Measurements from ENCODE around the gene GSK3B. TPM values are rescaled to one million over a fixed set of nuclear protein-coding genes. Genes with fewer than 3 reads are reported as not detected.
A peak's percentile ranks its signal among the peaks of the same experiment; 100 is the strongest.

The GSK3B gene
- total and polyA plus RNA-seq, 4 donors, result 11.0 to 64.9 (median 30.6) TPM

GRCh38 chr3:120039642-120040610, 54.3 kb downstream of the GSK3B start:
- Histone ChIP-seq H3K27me3 (ENCODE audit: control insufficient read depth in 3 of 3, insufficient read depth in 3 of 3, low read length in 2 of 3) (no peaks in the 10 kb centered on the region), H3K4me3 (no peak overlapping the region), H3K9me3 (ENCODE audit: control insufficient read depth in 4 of 4, insufficient read depth in 3 of 4, low read length in 3 of 4) (peaks cover 3 to 17% (median 10%) of the 10 kb centered on the region in 4 donors), H3K27ac (ENCODE audit: low read depth in 1 of 2, low read length in 1 of 2) (no peak overlapping the region), H3K4me1 (ENCODE audit: control insufficient read depth in 5 of 5, insufficient read depth in 5 of 5, low read length in 5 of 5) (peaks cover 0 to 10% (median 0%) of the 10 kb centered on the region in 5 donors), H3K9ac (ENCODE audit: insufficient read depth in 1 of 2, low read length in 2 of 2) (no peak overlapping the region), H3K36me3 (ENCODE audit: control insufficient read depth in 4 of 4, insufficient read depth in 4 of 4, low read length in 4 of 4) (peaks cover 0 to 12% (median 2%) of the 10 kb centered on the region in 4 donors)
- WGBS, 2 donors, result 95 to 98% methylated on average over 20 of the region's 20 CpGs
- DNase-seq (no peak), ATAC-seq (ENCODE audit: insufficient read depth, low FRiP score) (no peak)
- TF ChIP-seq CTCF (IDR thresholded peaks at IDR 0.05; ENCODE audit: control extremely low read depth, extremely low read depth), result no peak

GRCh38 chr3:120033596-120033995, 60.7 kb downstream of the GSK3B start:
- Histone ChIP-seq H3K4me3 (no peak overlapping the region), H3K9ac (ENCODE audit: insufficient read depth in 1 of 2, low read length in 2 of 2) (no peak overlapping the region), H3K36me3 (ENCODE audit: control insufficient read depth in 4 of 4, insufficient read depth in 4 of 4, low read length in 4 of 4) (peaks cover 0 to 2% (median 0%) of the 10 kb centered on the region in 4 donors), H3K9me3 (ENCODE audit: control insufficient read depth in 4 of 4, insufficient read depth in 3 of 4, low read length in 3 of 4) (peaks cover 0 to 3% (median 1%) of the 10 kb centered on the region in 4 donors), H3K27ac (ENCODE audit: low read depth in 1 of 2, low read length in 1 of 2) (no peak overlapping the region), H3K4me1 (ENCODE audit: control insufficient read depth in 5 of 5, insufficient read depth in 5 of 5, low read length in 5 of 5) (peaks cover 3 to 15% (median 5%) of the 10 kb centered on the region in 5 donors), H3K27me3 (ENCODE audit: control insufficient read depth in 3 of 3, insufficient read depth in 3 of 3, low read length in 2 of 3) (no peaks in the 10 kb centered on the region)
- 33 to 71% methylated on average over 4 of the region's 4 CpGs for WGBS, 2 donors
- no peak for TF ChIP-seq CTCF (IDR thresholded peaks at IDR 0.05; ENCODE audit: control extremely low read depth, extremely low read depth)
- no peak for DNase-seq
- no peak for ATAC-seq (ENCODE audit: insufficient read depth, low FRiP score)

- H3K4me1 ChIP-seq (ENCODE audit: control insufficient read depth in 5 of 5, insufficient read depth in 5 of 5, low read length in 5 of 5), result peaks cover 5 to 25% (median 5%) of the 10 kb centered on the region in 5 donors
- H3K4me3 ChIP-seq, result no peak overlapping the region
- no peak for TF ChIP-seq CTCF (IDR thresholded peaks at IDR 0.05; ENCODE audit: control extremely low read depth, extremely low read depth)
- no peaks in the 10 kb centered on the region for H3K9me3 ChIP-seq (ENCODE audit: control insufficient read depth in 4 of 4, insufficient read depth in 3 of 4, low read length in 3 of 4)
- ATAC-seq (ENCODE audit: insufficient read depth, low FRiP score), result no peak
- peak in 2 of 3 donors; percentile 86 for DNase-seq
- no peaks in the 10 kb centered on the region for H3K27me3 ChIP-seq (ENCODE audit: control insufficient read depth in 3 of 3, insufficient read depth in 3 of 3, low read length in 2 of 3)
- H3K27ac ChIP-seq (ENCODE audit: low read depth in 1 of 2, low read length in 1 of 2), result no peak overlapping the region
- H3K36me3 ChIP-seq (ENCODE audit: control insufficient read depth in 4 of 4, insufficient read depth in 4 of 4, low read length in 4 of 4), result peaks cover 0 to 1% (median 0%) of the 10 kb centered on the region in 4 donors
- H3K9ac ChIP-seq (ENCODE audit: insufficient read depth in 1 of 2, low read length in 2 of 2), result no peak overlapping the region
Observed at GRCh38 chr3:120031561-120031960, 62.7 kb downstream of the GSK3B start.
